Esophagus squamous epithelium (tissue), 4 donors: Measurements from ENCODE around the gene RNF181.

Experiments
- POLR2A ChIP-seq, 4 donors: fragments of 450-650 bp; IDR thresholded peaks; one replicate each; pipeline ENCODE4 v1.6.1; 2017; ENCODE audit warnings: antibody characterized with exemption in 4 of 4, mild to moderate bottlenecking in 4 of 4, moderate library complexity in 3 of 4
- TF ChIP-seq, protein P1 (sequence below), 6 experiments: fragments of 450-650 bp in 4 of 6; fragments of 200-600 bp in 2 of 6; sonication (generic) in 2 of 6; IDR thresholded peaks; one replicate each; pipeline ENCODE4 v1.5.1; 2016 to 2019; ENCODE audit warnings: antibody characterized with exemption in 6 of 6, mild to moderate bottlenecking in 4 of 6, moderate library complexity in 4 of 6

DNA sequence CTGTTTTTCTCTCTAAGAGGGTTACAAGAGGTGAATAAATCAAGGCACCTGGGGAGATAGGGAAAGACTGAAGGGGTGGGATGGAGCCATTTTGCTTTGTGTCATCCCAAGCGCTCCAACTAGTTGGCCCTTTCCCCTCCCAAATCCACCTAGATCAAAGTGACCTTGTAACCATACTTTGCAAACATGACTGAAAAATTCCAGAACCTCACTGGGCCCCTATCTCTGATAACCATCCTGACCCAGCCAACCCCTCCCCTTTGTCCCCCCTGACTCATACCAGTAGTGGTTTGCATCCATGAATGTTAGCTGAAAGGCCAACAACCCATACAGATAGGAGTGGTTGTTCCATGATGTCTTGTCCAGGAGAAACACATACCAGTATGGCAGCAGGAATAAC is 37.4 kb upstream of the RNF181 start:
- TF ChIP-seq, protein P1, sequence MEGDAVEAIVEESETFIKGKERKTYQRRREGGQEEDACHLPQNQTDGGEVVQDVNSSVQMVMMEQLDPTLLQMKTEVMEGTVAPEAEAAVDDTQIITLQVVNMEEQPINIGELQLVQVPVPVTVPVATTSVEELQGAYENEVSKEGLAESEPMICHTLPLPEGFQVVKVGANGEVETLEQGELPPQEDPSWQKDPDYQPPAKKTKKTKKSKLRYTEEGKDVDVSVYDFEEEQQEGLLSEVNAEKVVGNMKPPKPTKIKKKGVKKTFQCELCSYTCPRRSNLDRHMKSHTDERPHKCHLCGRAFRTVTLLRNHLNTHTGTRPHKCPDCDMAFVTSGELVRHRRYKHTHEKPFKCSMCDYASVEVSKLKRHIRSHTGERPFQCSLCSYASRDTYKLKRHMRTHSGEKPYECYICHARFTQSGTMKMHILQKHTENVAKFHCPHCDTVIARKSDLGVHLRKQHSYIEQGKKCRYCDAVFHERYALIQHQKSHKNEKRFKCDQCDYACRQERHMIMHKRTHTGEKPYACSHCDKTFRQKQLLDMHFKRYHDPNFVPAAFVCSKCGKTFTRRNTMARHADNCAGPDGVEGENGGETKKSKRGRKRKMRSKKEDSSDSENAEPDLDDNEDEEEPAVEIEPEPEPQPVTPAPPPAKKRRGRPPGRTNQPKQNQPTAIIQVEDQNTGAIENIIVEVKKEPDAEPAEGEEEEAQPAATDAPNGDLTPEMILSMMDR (IDR thresholded peaks at IDR 0.05): no peak
- TF ChIP-seq POLR2A (IDR thresholded peaks at IDR 0.05): no peak
